B cell (primary cell): ENCODE results near the gene DAD1. TPM values are rescaled to one million over a fixed set of nuclear protein-coding genes. Genes with fewer than 3 reads are reported as not detected.
"Not testable (repeated sequence)": the region's sequence is repeated elsewhere in the genome, so short reads cannot be mapped to it uniquely, and the experiment has no call there.

ENCODE experiments used
- ATAC-seq: fragments of 200-7000 bp; cut with Tn5 transposase; one replicate; pipeline ENCODE4 v1.10.0; 2021; ENCODE audit warnings: low read depth, mild to moderate bottlenecking, moderate number of reproducible peaks, moderate library complexity
- CTCF ChIA-PET: fragments of 350-600 bp; sonication (Branson Sonifier 250); formaldehyde crosslinking; loops from one replicate; lab custom pipeline; 2021; ENCODE audit warnings: antibody characterized with exemption, inconsistent platforms; lab: Charles Lee
- POLR2A ChIA-PET: fragments of 350-600 bp; sonication (Branson Sonifier 250); formaldehyde crosslinking; loops from one replicate; lab custom pipeline; 2021; ENCODE audit warnings: antibody characterized with exemption; lab: Charles Lee
- DNase-seq: peaks from one replicate; pipeline ENCODE4 v3.0.0; 2013
- H2AFZ ChIP-seq: 2 replicates; pipeline ENCODE4 v1.6.1; 2012; ENCODE audit warnings: mild to moderate bottlenecking, low read depth, low read length; ENCODE audit not compliant: insufficient read depth, poor library complexity, severe bottlenecking
- H3K27ac ChIP-seq, 2 donors: 1 replicate in 1 of 2; 2 replicates in 1 of 2; pipeline ENCODE4 v1.5.1; 2012 to 2013; ENCODE audit warnings: low read length in 2 of 2, mild to moderate bottlenecking in 2 of 2, moderate library complexity in 1 of 2
- H3K27me3 ChIP-seq, 4 experiments: fragments of 200-600 bp in 1 of 4; sonication (generic) in 1 of 4; replicated peaks in 1 of 4; 1 replicate in 2 of 4; 2 replicates in 2 of 4; pipeline versions ENCODE4 v1.6.1 to v1.7.0; 2013 to 2016; ENCODE audit warnings: low read length in 3 of 4, mild to moderate bottlenecking in 2 of 4, mixed read lengths in 1 of 4, moderate library complexity in 1 of 4; ENCODE audit not compliant: insufficient read depth in 4 of 4, control insufficient read depth in 3 of 4; ENCODE audit errors: control extremely low read depth in 1 of 4
- H3K36me3 ChIP-seq, 2 experiments: replicated peaks in 1 of 2; 1 replicate in 1 of 2; 2 replicates in 1 of 2; pipeline versions ENCODE4 v1.6.1 to v1.7.1; 2013; ENCODE audit warnings: low read length in 1 of 2; ENCODE audit not compliant: insufficient read depth in 2 of 2, control insufficient read depth in 1 of 2; ENCODE audit errors: control extremely low read depth in 1 of 2, extremely low read depth in 1 of 2
- H3K4me1 ChIP-seq, 2 donors: fragments of 200-600 bp in 1 of 2; sonication (generic) in 1 of 2; 1 replicate in 1 of 2; 2 replicates in 1 of 2; pipeline versions ENCODE4 v1.5.1 to v1.6.1; 2013 to 2017; ENCODE audit warnings: low read length in 2 of 2; ENCODE audit not compliant: control insufficient read depth in 2 of 2, insufficient read depth in 2 of 2
- H3K4me2 ChIP-seq: replicated peaks from 2 replicates; pipeline ENCODE3; 2012; ENCODE audit warnings: mild to moderate bottlenecking, low read depth, low read length; ENCODE audit not compliant: poor library complexity, severe bottlenecking
- H3K4me3 ChIP-seq, 5 experiments: fragments of 200-600 bp in 1 of 5; sonication (generic) in 1 of 5; 1 replicate in 3 of 5; 2 replicates in 2 of 5; pipeline versions ENCODE4 v1.5.1 to v1.7.0; 2011 to 2016; ENCODE audit warnings: low read length in 4 of 5, mild to moderate bottlenecking in 4 of 5, low read depth in 2 of 5, control low read depth in 1 of 5, moderate library complexity in 1 of 5; ENCODE audit not compliant: insufficient read depth in 1 of 5; ENCODE audit errors: control extremely low read depth in 1 of 5, extremely low read depth in 1 of 5
- H3K79me2 ChIP-seq: fragments of 200-600 bp; sonication (generic); one replicate; pipeline ENCODE4 v1.6.0; 2016; ENCODE audit warnings: low read length; ENCODE audit not compliant: control insufficient read depth, insufficient read depth
- H3K9ac ChIP-seq: fragments of 200-600 bp; sonication (generic); 2 replicates; pipeline ENCODE4 v1.6.1; 2017; ENCODE audit warnings: mild to moderate bottlenecking, low read length, moderate library complexity
- H3K9me3 ChIP-seq, 3 donors: one replicate each; pipeline versions ENCODE4 v1.6.1 to v1.7.1; 2013; ENCODE audit warnings: low read length in 2 of 3; ENCODE audit not compliant: control insufficient read depth in 2 of 3, insufficient read depth in 1 of 3; ENCODE audit errors: control extremely low read depth in 1 of 3
- H4K20me1 ChIP-seq: 2 replicates; pipeline ENCODE4 v1.6.0; 2012; ENCODE audit warnings: mild to moderate bottlenecking, low read length; ENCODE audit not compliant: insufficient read depth, control insufficient read depth, poor library complexity, severe bottlenecking
- H3K27ac Mint-ChIP-seq: one replicate; pipeline ENCODE4 v1.8.0; 2021; ENCODE audit warnings: mixed read lengths
- H3K27me3 Mint-ChIP-seq: one replicate; pipeline ENCODE4 v1.8.0; 2021; ENCODE audit warnings: mixed read lengths
- H3K4me1 Mint-ChIP-seq: one replicate; pipeline ENCODE4 v1.8.0; 2021; ENCODE audit warnings: mixed read lengths
- H3K4me3 Mint-ChIP-seq: one replicate; pipeline ENCODE4 v1.8.0; 2021; ENCODE audit warnings: mixed read lengths
- H3K9me3 Mint-ChIP-seq: one replicate; pipeline ENCODE4 v1.8.0; 2022; ENCODE audit warnings: mixed read lengths; ENCODE audit not compliant: insufficient read depth
- CTCF ChIP-seq: fragments of 200-600 bp; IDR thresholded peaks from one replicate; pipeline ENCODE4 v1.8.0; 2022; ENCODE audit warnings: antibody characterized with exemption, mild to moderate bottlenecking
- EZH2 ChIP-seq: IDR thresholded peaks from 2 replicates; pipeline ENCODE4 v1.6.1; 2012; ENCODE audit warnings: borderline replicate concordance, low read depth, mild to moderate bottlenecking, moderate library complexity, low read length; ENCODE audit not compliant: insufficient read depth, poor library complexity, severe bottlenecking
- WGBS: methylation state at CpG from one replicate; pipeline ENCODE4 v1.1.5; 2013; ENCODE audit warnings: missing lambda C conversion rate; ENCODE audit not compliant: insufficient coverage; 5-methylcytosine and 5-hydroxymethylcytosine counted together
- intact Hi-C: fragments of 100-400 bp; cut with micrococcal nuclease; formaldehyde crosslinking; loops from one replicate; pipeline ENCODE4 v1.10.0; 2022
- polyA plus RNA-seq: library from polyadenylated mRNA; depleted of rRNA; stranded (reverse); fragments of >200 nt; gene quantifications from 2 replicates; pipeline ENCODE4 v1.2.3, GENCODE V29; 2012
- total RNA-seq, 2 donors: library from RNA; stranded (reverse); fragments of 120-200 nt in 1 of 2; gene quantifications; 1 replicate in 1 of 2; 2 replicates in 1 of 2; pipeline versions ENCODE4 v1.2.3 to v1.2.4, GENCODE V29; 2013 to 2022

The DAD1 gene
- total and polyA plus RNA-seq, 2 donors (not counting 1 experiment from before 2014, with no cell fraction given), result 77.4 to 114 TPM

GRCh38 chr14:22588526-22589095, 413 bp downstream of the DAD1 start:
- intact Hi-C loops, result loop anchor here (1.0 kb wide), 12 partner anchors 10 to 698 kb away; partner anchors contain the start of genes ABHD4, HOMEZ, LRP10 and MRPL52
- peak overlapping the region; percentile 76 for H2AFZ ChIP-seq
- H3K36me3 ChIP-seq, result peaks cover 2 to 11% of the 10 kb centered on the region in 2 experiments
- H3K9me3 Mint-ChIP-seq, result no peaks in the 10 kb centered on the region
- ATAC-seq (no peak), DNase-seq (no peak)
- no peaks in the 10 kb centered on the region for H3K9me3 ChIP-seq
- peaks cover 33 to 34% of the 10 kb centered on the region in 2 donors for H3K4me1 ChIP-seq
- no peak for TF ChIP-seq CTCF
- TF ChIP-seq EZH2, result no peak
- peak overlapping the region; percentile 84 for H3K9ac ChIP-seq
- no peaks in the 10 kb centered on the region for H4K20me1 ChIP-seq
- no peaks in the 10 kb centered on the region for H3K27me3 ChIP-seq
- H3K79me2 ChIP-seq, result peaks cover 50% of the 10 kb centered on the region
- peak overlapping the region; percentile 96 for H3K27ac Mint-ChIP-seq
- peaks cover 58% of the 10 kb centered on the region for H3K4me1 Mint-ChIP-seq
- H3K4me3 Mint-ChIP-seq, result peak overlapping the region; percentile 99
- H3K27ac ChIP-seq, result peak overlapping the region; percentile 92 to 97
- peak overlapping the region; percentile 77 for H3K4me2 ChIP-seq
- ChIA-PET CTCF (interaction anchor here (0.8 to 8.0 kb wide), 15 partner anchors 9 to 418 kb away, joined by 3 to 85 read pairs (median 7); partner anchors contain the start of gene ABHD4), POLR2A (interaction anchor here (0.6 to 2.2 kb wide), 5 partner anchors 10 to 331 kb away, joined by 3 to 13 read pairs (median 7); partner anchors contain the start of genes ABHD4, OXA1L and RBM23)
- WGBS, result 0% methylated on average over 9 of the region's 17 CpGs
- H3K27me3 Mint-ChIP-seq, result no peaks in the 10 kb centered on the region
- H3K4me3 ChIP-seq, result peak overlapping the region; percentile 75 to 84 (median 78)

- H3K27me3 ChIP-seq, H3K9me3 ChIP-seq, H4K20me1 ChIP-seq, H3K27me3 Mint-ChIP-seq, DNase-seq, intact Hi-C loops, H3K9me3 Mint-ChIP-seq, ATAC-seq: not testable (repeated sequence)
- H2AFZ ChIP-seq, result peak overlapping the region; percentile 76
- peak overlapping the region; percentile 84 for H3K9ac ChIP-seq
- H3K4me1 ChIP-seq, result peaks cover 33 to 36% of the 10 kb centered on the region in 2 donors
- Mint-ChIP-seq H3K4me1 (peaks cover 64% of the 10 kb centered on the region), H3K4me3 (peak overlapping the region; percentile 99), H3K27ac (peak overlapping the region; percentile 96)
- peak overlapping the region; percentile 92 to 97 for H3K27ac ChIP-seq
- H3K4me3 ChIP-seq, result peak overlapping the region in 4 of 5 experiments; percentile 75 to 84 (median 80)
- CTCF ChIA-PET, result interaction anchor here (0.8 to 8.0 kb wide), 5 partner anchors 10 to 312 kb away, joined by 3 to 85 read pairs (median 10); no protein-coding TSS in a partner anchor
- H3K79me2 ChIP-seq, result peaks cover 58% of the 10 kb centered on the region
- WGBS, result 79% methylated on average over 4 of the region's 10 CpGs
- POLR2A ChIA-PET, result interaction anchor here (0.6 to 2.2 kb wide), 2 partner anchors 11 to 329 kb away, joined by 3 to 13 read pairs; partner anchors contain the start of gene ABHD4
- H3K4me2 ChIP-seq, result peak overlapping the region; percentile 77
- peaks cover 2 to 11% of the 10 kb centered on the region in 2 experiments for H3K36me3 ChIP-seq
Observed at GRCh38 chr14:22587677-22588422, 1.2 kb downstream of the DAD1 start.
